Measurements from ENCODE around the gene TCP11L2.
"Not testable (repeated sequence)": the region's sequence is repeated elsewhere in the genome, so short reads cannot be mapped to it uniquely, and the experiment has no call there.

TCP11L2 gene

GRCh38 chr12:106345746-106346145 lies 43.2 kb downstream of the TCP11L2 start:
- no peak for DNase-seq

DNA sequence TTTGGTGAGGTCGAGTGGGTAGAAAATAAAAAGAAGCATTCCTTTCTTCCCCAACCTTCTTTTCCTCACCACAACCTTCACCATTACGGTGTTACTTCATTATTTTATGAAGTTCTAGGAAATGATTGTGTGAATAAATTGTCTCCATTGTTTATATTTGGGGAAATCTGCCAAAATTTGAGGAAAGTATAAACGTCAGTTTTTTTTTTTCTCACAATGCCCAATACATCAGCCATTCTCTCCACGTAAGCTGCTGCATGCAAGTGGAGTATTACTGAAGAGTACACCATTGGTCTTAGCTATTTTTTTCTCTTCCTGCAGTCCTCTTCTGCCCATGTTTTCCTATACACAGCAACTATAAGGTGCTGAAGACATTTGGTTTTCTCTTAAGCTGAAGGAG lies 45.9 kb downstream of the TCP11L2 start:
- no peak for DNase-seq

GRCh38 chr12:106353175-106353574 lies 50.6 kb downstream of the TCP11L2 start:
- DNase-seq = no peak

- DNase-seq = peak; percentile 96
Observed at GRCh38 chr12:106357549-106358395, 55.2 kb downstream of the TCP11L2 start, which contains the start of gene POLR3B. Gene POLR3B, plus strand, starts transcription at chr12:106357748. Its CDS starts 132 bp downstream, at chr12:106357880.

DNA sequence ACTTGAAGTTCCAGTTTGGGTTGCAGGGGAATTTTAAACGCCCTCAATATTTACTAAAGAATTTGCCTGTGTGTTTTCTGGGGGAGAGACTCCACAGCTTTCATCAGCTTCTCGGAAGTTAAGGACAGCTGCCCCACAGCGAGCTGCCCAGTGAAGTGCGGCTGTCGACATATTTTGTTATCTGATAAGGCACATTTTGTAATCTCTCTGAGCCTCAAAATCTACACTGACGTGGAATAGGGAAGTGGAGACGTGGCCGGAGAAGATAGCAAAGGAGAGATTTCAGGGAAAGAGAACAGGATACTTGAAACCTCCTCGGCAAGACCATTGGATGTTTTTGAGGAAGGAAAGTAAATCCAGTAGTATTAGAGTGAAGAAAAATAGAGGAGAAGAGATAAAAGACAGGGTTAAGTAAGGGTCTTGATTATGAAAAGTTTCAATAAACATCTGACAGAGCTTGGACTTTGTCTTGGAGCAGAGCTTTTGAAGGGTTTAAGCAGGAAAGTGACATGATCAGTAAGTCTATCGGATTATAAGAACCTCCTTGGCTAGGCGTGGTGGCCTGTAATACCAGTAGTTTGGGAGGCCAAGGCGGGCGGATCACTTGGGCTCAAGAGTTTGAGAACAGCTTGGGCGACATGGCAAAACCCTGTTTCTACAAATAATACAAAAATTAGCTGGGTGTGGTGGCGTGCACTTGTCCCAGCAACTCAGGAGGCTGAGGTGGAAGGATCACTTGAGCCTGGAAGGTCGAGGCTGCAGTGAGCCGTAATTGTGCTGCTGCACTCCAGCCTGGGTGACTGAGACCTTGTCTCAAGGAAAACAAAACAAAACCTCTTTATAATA lies 56.1 kb downstream of the TCP11L2 start:
- DNase-seq = no peak

- DNase-seq = no peak
Observed at GRCh38 chr12:106359646-106360399, 57.3 kb downstream of the TCP11L2 start.

GRCh38 chr12:106360400-106360994 lies 58.0 kb downstream of the TCP11L2 start:
- DNase-seq = no peak

DNA sequence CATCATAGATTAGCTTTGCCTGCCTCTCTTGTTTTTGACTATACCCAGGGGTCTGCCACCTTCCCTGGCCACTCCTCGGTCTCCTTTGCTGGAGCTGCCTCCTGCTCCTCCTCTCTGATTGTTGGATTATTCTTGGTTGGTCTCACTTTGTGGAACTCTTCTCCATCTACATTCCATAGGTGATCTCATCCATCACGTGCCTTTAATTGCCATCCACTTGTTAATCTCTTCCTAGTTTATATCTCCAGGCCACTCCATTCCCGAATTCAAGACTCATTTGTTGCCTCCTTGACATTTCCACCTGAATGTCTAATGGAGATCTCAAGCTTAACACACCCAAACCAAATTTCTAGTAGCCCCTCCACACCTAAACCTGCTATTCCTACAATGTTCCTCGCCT lies 60.4 kb downstream of the TCP11L2 start:
- no peak for DNase-seq

- no peak for DNase-seq
Observed at GRCh38 chr12:106364261-106364660, 61.7 kb downstream of the TCP11L2 start.

GRCh38 chr12:106369624-106370346 lies 67.3 kb downstream of the TCP11L2 start:
- no peak for DNase-seq

DNA sequence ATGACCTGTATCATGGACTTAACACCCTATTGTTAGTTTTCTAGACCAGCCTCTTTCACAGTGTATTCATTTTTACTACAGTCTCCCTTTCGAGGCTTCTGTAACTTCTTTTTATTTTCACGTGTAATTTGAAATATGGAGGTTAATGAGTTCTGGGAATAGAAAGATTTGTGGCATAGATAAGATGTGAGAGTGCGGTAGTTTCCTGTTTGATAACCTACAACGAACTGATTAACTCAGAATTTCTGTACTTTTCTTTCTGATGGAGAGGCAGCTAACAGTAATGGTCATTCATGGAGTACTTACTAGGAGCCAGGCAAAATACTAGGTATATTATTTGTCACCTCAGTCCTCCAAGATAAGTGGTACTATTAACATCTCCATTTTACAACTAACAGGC lies 76.3 kb downstream of the TCP11L2 start:
- DNase-seq = no peak

GRCh38 chr12:106380954-106381353 lies 78.4 kb downstream of the TCP11L2 start:
- no peak for DNase-seq

DNA sequence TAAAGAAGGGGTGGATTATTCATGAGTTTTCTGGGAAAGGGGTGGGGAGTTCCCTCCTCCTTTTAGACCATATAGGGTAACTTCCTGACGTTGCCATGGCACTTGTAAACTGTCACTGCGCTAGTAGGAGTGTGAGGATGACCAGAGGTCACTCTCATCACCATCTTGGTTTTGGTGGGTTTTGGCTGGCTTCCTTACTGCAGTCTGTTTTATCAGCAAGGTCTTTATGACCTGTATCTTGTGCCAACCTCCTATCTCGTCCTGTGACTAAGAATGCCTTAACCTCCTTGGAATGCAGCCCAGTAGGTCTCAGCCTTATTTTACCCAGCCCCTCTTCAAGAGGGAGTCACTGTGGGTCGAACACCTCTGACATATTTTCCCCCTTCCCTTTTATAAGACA lies 79.3 kb downstream of the TCP11L2 start:
- not testable (repeated sequence) for DNase-seq

GRCh38 chr12:106386813-106387535 lies 84.4 kb downstream of the TCP11L2 start:
- no peak for DNase-seq

- no peak for DNase-seq
Observed at GRCh38 chr12:106387848-106388377, 85.4 kb downstream of the TCP11L2 start.

DNA sequence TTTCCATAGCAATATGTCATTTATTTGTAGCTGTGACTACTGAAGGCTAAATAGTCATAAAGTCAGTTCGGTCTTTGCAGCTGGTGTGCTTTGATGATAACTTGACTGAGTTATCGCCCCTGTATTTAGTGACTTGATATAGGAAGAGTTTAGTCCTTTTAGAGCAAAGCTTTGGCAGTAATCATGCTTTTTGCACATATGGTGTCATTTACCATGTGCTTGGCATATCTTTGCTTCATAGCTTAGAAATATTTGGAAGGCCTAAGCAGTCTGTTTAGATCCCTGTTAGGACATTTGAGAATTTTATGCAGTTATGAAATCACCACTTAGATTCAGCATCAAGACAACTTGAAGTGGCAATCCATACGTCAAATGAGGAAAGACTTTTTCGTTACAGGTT lies 86.6 kb downstream of the TCP11L2 start:
- no peak for DNase-seq

DNA sequence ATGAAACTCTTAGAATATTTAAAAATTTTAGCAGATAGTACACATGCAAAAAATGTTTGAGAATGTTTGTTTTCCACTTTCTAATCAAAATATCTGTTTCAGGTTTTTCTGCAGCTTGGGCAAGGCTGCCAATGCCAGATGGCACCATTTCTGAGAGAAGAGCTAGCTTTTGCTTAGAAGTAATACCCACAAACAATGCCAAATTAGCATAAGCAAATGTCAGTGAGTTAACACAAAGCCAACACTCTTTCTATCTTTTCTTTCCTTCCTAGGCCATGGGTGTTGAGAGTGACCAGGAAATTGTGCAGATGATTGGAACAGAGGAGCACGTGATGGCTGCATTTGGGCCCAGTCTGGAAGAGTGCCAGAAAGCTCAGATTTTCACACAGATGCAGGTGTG lies 90.2 kb downstream of the TCP11L2 start:
- DNase-seq = no peak
